ENCODE results near the gene CYBA.
A peak's percentile ranks its signal among the peaks of the same experiment; 100 is the strongest.

The CYBA gene

GRCh38 chr16:88640498-88641247 lies 10.2 kb downstream of the CYBA start:
- TF ChIP-seq CTCF (conservative IDR thresholded peaks at IDR 0.05; ENCODE audit: low read depth) = no peak
- POLR2A ChIA-PET (ENCODE audit: low non-redundant PET) = no interaction called here
- CTCF ChIA-PET = interaction anchor here (0.7 kb wide), 1 partner anchor 9 kb away, joined by 3 read pairs; no protein-coding TSS in a partner anchor
- H3K27ac ChIP-seq = no peak overlapping the region
- DNase-seq (ENCODE audit: low spot score) = no peak

GRCh38 chr16:88640039-88640495 lies 10.8 kb downstream of the CYBA start:
- CTCF ChIA-PET = interaction anchor here (0.7 kb wide), 1 partner anchor 9 kb away, joined by 3 read pairs; no protein-coding TSS in a partner anchor
- TF ChIP-seq CTCF (conservative IDR thresholded peaks at IDR 0.05; ENCODE audit: low read depth) = no peak
- no peak for DNase-seq (ENCODE audit: low spot score)
- POLR2A ChIA-PET (ENCODE audit: low non-redundant PET) = no interaction called here
- no peak overlapping the region for H3K27ac ChIP-seq

GRCh38 chr16:88639231-88640038 lies 11.4 kb downstream of the CYBA start:
- no peak for DNase-seq (ENCODE audit: low spot score)
- no peak overlapping the region for H3K27ac ChIP-seq
- ChIA-PET POLR2A (ENCODE audit: low non-redundant PET) (no interaction called here), CTCF (no interaction called here)
- TF ChIP-seq CTCF (conservative IDR thresholded peaks at IDR 0.05; ENCODE audit: low read depth) = no peak

GRCh38 chr16:88638323-88639230 lies 12.3 kb downstream of the CYBA start, which contains the start of gene IL17C:
Gene IL17C (plus strand): TSS chr16:88638572. CDS start chr16:88638642, 70 bp downstream.
- TF ChIP-seq CTCF (conservative IDR thresholded peaks at IDR 0.05; ENCODE audit: low read depth) = no peak
- H3K27ac ChIP-seq = no peak within 1 kb of the TSS
- CTCF ChIA-PET = no interaction called here
- POLR2A ChIA-PET (ENCODE audit: low non-redundant PET) = no interaction called here
- DNase-seq (ENCODE audit: low spot score) = peak; percentile 53

- no peak overlapping the region for H3K27ac ChIP-seq
- ChIA-PET POLR2A (ENCODE audit: low non-redundant PET) (no interaction called here), CTCF (no interaction called here)
- TF ChIP-seq CTCF (conservative IDR thresholded peaks at IDR 0.05; ENCODE audit: low read depth) = no peak
- DNase-seq (ENCODE audit: low spot score) = no peak
Observed at GRCh38 chr16:88636488-88637265, 14.2 kb downstream of the CYBA start.
